ENCODE data around the gene GGT1. TPM values are rescaled to one million over a fixed set of nuclear protein-coding genes. Genes with fewer than 3 reads are reported as not detected.
A peak's percentile ranks its signal among the peaks of the same experiment; 100 is the strongest.
"Not testable (repeated sequence)": the region's sequence is repeated elsewhere in the genome, so short reads cannot be mapped to it uniquely, and the experiment has no call there.

GGT1 gene
- 1.1 TPM for total RNA-seq

DNA sequence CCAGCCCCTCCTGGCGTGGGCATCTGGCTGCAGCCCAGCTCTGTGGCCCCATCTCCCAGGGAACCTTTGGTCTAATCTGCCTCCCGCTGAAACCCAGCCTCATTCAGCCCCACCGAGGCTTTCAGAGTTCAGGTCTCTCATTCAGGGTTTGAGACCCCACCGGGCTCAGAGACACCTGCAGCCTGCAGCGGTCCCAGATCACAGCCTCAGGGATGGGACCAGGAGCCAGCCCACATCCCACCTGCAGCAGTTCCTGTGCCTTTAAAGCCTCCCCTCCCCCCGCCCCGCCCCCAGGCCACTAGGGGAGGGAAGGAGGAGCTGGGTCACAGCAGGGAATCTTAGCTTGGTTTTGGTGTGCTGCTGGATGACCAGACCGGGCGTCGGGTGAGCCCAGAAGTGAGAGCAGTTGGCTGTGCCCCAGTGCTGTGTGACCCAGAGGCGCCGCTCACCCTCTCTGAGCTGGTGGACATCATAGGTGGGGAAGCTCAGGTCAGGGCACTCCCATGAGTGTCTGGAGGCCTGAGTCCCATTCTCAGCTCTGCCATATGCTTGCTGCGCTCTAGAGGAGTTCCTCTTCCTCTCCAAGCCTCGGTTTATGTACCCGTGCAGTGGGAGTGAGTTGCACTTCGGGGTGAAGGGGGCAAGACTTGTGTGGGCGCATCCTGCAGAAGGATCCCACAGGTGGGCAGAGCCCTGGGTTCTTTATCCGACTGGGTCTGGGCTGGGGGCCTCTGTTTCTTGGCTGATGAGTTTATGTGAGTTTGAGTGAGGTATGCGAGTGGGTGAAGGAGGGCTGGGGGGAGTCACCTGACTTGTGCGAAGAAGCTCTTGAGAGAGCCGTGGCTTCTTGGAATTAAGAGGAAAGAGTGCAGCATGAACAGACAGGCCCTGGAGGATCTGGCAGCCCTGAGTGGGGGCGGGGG lies at the start of gene GGT1:
TSS of gene GGT1 (plus strand) at position 347 of the 923 bp plus-strand sequence. CDS start 7,889 bp downstream, outside the sequence.
- DNase-seq: not testable (repeated sequence)

DNA sequence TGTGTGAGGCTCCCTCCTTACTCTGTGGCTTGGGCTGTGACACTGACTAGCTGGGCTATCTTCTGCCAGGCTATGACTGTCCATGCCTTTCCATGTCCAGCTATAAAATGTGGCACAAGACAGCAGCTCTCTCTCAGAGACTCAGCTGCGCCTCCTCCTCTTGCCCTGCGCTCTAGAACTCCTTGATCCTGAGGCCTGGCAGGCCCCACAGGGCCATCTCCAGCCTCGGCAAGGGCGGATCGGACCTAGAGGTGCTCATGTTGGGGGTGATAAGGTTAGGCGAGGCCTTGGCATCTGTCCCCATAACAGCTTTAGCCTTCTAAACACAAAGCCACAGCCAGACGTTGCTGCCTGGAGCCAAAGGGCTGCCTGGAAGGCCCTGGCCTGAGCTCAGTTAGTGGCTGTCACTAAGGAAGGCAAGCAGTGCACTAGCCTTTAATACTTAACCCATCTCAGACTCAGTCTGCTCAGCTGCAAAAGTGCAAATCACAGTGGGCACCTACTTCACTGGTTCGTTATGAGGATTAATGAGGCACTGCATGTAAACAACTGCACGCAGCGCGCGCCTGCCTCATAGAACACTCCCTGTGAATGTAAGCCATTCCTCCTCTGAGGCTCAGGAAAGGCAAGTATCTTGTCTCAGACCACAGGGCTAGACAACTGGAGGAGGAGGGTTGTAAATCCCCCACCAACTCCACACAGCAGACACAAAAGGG lies 49.2 kb upstream of the GGT1 start:
- DNase-seq: no peak

DNA sequence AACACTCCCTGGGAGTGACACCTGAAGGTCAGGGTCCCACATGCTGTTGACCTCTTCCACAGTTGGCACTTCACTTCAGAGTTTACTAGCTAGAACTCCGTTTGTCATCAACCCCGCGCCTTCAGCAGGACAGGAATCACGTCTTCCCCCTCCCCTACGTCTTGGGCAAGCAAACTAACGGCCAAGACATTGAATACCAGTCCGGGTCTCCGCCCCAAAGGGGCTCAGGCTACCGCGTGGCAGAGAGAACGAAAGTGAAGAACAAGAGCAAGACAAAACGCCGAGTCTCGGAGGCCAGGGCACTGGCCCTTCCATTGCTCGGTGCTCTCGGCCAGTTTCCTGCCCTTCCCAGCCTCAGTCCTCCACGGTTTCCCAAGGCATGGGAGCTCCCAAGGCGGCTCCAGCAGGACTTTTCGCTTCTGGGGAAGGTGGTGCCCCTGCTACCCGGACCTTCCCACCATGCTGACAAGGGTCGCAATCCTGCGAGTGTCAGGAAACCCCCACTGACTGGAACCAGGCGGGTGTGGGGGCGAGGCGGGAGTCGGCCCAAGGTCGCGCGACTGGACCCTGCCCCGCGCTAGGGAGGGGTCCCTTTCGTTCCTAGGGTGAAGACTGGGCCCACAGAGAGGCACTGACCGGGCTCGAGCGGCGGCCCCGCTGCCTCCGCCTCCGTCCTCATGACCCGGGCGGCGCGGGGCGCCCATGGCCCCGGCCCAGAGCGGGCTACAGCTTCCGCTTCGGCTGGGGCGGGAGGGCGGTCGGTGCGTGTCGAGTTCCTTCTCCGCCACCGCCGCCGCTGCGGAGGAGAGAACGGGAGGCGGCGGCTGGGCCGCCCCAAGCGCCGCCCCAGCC lies 48.5 kb upstream of the GGT1 start, which contains the start of gene GUCD1:
TSS of gene GUCD1 (minus strand) at position 826 of the 852 bp plus-strand sequence. CDS start at position 679, 147 bp downstream.
- peak; percentile 34 for DNase-seq

DNA sequence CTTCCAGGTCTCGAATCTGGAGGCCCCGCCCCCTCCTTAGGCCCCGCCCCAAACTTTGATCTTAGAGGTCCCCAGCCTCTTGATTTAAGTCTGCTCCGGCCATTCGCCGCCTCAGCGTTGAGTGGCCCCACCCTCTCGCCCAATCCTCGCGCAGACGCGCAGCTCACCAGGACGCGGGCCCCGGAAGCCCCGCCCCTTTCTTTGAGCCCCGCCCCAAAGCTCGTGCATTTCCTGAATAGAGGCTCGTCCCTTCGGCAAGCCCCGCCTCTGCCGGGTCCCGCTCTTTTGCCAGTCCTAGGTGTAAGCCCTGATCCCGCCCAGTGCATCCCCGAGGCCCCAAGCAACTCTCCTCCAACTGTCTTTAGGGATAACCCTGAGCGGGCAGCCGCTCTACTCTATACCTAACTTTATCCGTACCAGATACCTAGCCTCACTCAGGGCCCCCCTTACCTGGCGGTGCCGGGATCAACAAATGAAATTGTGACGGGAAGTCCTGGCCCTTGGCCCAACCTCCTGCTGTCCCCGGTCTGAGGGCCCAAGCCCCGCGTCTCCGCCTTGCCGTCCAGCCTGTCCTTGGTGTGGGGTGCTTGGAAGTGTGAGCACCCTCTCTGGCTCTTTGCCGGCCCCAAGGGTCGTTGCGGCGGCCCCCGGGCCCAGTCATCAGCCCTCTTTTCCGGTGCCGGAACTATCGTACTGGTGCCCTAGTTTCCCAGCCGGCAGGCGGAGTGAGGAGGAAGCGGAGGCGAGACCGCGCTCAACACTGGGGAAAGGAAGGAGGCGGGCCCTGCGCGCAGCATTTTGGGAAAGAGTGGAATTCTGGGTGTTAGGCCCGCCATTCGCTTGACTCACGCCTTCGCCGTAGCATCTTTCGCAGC lies 47.6 kb upstream of the GGT1 start, which contains the start of gene SNRPD3:
TSS of gene SNRPD3 (plus strand) at position 835 of the 875 bp plus-strand sequence. CDS start 1,676 bp downstream, outside the sequence.
- DNase-seq: peak; percentile 100

DNA sequence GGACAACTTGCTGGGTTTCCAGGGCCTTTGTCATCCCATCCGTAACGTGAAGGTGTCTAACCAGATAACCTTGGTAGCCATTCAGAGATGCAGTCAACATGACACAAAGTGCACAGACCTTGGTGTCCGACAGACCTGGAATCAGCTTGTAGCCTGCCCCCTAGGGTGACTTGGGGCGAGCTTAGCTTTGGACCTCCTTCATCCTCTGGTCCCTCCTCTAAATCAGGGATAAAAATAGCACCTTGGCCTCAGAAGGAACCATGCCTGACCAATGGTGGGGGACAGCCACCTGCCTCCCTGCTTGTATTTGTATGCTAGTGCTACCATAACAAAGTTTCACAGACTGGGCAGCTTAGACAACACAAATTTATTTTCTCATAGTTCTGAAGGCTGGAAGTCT lies 43.5 kb upstream of the GGT1 start:
- no peak for DNase-seq

DNA sequence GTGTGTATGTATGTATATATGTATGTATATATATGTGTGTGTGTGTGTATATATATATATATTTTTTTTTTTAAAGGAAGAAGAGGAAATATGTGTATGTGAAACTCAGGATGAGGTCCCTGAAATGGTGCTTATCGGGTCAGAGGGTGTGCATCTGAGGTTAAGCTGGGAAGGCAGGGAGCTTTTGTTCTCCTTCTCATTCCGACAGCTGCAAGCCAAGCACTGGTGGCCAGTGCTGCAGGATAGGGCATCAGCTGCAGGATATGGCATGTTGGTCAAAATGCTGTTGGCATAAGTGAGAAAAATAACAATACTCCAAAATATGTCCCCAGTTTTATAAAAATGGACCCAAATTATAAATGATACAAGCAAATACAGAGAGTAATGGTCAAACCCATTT lies 39.7 kb upstream of the GGT1 start:
- no peak for DNase-seq

DNA sequence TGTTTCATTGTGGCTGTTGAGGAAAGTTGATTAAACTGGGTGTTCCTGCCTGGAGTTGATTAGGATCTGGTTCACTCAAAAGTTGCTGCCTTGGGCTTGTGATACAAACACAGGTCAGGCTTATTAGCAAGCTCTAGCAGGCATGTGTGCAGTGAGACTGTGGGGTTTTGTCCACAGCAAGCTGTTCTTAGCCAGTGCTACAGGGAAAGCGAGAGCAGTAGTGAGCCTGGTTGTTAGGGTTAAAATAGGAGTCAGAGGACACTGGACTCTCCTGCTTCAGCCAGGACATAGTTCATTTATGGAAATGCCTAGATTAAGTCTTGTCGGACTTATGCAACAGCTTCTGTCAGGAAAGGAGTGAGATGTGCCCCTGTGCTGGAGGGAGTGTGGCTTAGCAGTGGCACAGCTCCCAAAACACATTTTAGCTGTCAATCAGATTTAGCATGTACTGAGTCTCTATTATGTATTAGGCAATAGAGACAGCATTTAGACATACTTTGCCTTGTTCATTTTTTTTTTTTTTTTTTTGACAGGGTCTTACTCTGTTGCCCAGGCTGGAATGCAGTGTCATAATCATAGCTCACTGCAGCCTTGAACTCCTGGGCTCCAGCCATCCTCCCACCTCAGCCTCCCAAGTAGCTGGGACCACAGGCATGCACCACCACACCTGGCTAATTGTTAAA lies 38.5 kb upstream of the GGT1 start:
- DNase-seq: no peak

DNA sequence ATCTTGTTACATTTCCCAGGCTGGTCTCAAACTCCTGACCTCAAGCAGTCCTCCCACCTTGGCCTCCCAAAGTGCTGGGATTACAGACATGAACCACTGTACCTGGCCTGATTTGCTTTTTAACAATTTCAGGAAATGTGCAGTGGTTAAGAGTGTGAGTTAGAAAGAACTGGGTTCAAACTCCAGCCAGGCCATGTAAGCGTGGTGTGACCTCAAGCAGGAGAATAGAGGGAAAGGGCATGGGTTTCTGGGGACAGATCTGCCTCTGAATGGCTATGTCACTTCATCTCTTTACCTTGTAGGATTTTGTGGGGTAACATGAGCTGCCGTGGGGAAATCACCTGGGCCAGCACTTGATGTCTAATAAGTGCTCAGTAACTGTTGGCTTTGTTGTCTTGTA lies 37.9 kb upstream of the GGT1 start:
- no peak for DNase-seq

DNA sequence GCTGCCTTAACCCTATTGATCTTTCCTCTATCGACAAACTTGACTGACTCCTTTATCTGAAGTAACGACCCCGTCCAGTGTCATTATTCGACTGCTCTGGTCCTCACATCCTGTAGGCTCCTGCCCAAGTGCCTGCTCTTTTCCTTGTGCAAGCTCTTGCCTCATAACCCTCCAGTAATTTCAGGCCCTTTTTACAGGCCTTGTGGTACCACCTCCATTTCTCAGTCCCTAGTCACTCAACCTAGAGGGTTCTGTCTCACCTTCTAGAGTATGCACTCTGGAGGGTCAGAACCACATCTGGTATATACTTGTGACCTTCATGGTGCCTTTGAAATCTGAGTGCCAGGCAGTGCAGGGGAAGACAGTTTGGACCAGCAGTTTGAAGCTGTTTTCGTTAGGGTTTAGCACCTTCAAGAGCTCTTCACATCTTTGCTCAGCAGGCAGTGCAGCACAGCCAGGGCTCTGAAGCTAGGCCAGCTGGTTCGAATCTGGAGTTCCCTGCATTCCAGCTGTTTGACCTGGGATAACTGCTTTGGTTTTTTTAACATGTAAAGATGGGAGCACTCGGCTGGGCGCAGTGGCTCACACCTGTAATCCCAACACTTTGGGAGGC lies 36.0 kb upstream of the GGT1 start:
- DNase-seq: no peak

DNA sequence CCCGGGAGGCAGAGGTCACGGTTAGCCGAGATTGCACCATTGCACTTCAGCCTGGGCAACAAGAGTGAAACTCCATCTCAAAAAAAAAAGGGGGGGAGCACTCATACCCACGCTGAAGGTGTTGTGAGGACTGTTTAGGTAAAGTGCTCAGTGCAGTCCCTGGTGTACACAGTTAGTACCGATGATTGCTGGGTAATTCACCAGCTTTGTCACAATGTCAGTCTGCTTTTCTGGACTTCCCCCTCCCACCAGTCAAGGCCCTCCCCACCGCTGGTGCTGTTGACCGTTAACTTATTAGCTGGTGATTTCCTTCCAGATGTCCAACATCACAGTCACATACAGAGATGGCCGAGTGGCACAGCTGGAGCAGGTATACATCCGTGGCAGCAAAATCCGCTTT lies 35.3 kb upstream of the GGT1 start:
- no peak for DNase-seq

DNA sequence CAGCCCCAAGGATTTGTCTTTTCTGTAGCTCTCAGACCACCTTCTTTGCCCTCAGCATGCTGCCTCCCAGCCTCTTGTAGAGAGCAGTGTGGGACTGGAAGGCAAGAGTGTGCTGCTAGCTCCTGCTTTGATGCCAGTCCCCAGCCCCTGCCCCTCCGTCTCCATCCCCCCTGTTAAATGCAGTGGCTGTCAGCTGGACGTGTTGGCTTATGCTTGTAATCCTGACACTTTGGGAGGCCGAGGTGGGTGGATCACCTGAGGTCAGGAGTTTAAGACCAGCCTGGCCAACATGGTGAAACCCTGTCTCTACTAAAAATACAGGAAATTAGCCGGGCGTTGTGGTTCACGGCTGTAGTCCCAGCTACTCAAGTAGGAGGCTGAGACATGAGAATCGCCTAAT lies 31.7 kb upstream of the GGT1 start:
- no peak for DNase-seq

DNA sequence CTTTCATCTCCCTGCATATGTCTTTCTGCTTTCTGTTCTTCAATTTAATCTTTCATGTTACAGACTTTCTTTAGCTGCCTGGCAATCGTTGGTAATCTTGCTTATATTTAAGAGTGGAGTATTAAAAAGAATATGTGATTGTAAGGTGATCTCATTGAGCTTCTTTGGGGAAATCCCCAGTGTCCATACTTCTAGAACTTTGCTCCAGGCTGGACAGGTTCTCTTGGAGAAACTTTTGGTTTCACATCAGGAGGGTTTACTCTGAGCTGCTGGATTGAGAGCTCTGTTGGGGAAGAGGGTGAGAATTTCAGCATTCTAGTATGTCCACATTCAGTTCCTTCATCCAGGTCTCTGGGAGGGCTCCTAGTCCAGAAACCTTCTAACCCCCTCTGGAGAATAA lies 26.2 kb upstream of the GGT1 start:
- DNase-seq: no peak

DNA sequence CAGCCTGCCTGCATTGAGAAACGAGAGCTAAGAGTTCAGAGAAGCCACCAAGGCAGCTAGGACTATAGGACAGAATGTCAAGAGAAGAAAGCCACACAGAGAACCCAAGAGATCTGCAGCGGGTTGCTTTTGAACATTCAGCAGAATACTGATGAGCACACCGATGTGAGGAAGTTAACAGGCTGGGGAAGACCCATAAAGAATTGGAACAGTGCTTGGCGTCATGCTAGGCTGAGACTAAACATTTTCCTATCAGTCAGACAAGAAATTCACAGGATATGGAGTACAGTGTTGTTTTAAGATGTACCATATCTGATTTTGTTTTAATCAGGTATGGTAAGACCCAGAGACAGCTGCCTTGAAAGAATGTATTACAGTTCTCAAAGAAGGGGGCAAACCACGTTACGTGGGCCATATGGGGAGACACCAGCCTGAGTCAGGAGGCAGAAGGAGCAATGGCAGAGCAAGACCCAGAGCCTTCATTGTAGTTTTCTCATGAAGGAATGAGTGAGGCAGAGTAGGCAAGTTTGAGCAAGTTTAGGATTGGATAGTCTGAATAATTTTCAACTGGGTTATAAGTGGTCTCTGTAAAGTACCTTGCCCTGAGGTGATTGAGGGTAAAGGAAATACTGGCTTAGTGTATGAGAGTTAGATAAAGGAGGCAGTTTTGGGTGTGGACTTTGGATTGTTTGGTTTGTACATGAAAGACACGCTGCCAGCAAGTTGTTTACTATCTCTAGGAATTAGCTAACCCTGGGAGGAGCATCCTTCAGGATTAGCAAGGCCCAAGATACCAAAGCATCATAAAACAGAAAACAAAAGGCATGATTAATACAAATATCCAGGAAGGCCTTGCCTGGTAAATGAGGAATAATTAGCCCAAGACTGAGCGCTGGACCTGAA lies 24.4 kb upstream of the GGT1 start:
- DNase-seq: peak; percentile 51

DNA sequence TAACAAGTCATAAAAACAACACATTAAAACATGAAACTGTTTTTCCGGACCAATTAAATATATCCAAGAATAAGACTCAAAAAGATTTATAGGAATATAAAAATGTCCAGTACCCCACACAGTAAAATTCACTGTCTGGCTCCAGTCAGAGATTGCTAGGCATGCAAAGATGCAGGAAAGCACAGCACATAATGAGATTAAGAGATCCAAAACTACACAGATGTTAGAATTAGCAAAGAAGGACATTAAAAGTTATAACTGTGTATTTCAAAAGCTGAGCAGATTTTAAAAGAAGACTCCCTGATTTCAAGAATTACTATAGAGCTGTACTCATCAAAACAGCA lies 23.8 kb upstream of the GGT1 start:
- no peak for DNase-seq

DNA sequence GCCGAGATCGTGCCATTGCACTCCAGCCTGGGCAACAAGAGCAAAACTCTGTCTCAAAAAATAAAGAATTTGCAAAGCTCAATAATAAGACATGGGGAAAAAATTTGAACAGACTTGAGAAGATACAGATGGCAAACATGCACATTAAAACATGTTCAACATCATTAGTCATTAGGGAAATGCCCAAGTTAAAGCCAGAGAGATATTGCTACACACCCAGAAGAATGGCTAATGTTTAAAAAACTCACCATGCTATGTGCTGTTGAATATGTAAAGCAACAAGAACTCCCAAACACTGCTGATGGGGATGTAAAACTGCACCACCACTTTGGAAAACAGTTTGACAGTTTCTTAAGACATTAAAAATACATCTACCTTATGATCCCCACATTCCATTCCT lies 22.7 kb upstream of the GGT1 start:
- DNase-seq: no peak

DNA sequence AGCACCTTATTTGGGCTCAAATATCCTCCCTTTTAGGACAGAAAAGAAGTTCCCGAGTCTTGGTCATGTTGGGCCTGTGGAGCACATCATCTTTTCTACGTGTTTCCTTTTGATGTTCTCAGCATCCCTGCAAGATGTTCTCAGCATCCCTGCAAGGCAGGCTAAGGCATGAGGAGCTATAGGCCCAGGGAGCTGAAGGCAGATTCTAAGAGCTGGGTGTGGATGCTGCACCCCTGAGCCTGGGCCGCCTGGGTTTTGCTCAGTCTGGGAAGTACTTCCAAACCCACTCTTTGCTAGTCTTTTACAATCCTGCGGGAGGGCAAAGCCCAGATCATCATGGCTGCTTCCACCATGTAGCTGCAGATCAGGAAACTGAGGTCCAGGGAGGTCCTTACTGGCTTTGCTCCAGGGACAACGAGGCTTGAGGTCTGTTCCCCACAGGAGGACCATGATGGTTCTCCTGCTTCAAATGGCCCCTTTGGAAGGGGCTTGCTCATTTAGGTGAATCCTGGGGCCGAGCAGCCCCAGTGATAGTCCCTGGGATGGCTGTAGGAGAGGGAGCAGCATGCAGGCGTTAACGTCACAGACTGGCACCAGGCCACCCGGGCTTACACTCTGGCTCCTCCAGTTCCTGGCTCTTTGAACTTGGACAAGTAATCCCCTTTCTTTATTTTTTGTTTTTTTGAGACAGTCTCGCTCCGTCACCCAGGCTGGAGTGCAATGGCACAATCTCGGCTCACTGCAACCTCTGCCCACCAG lies 20.8 kb upstream of the GGT1 start:
- DNase-seq: no peak

DNA sequence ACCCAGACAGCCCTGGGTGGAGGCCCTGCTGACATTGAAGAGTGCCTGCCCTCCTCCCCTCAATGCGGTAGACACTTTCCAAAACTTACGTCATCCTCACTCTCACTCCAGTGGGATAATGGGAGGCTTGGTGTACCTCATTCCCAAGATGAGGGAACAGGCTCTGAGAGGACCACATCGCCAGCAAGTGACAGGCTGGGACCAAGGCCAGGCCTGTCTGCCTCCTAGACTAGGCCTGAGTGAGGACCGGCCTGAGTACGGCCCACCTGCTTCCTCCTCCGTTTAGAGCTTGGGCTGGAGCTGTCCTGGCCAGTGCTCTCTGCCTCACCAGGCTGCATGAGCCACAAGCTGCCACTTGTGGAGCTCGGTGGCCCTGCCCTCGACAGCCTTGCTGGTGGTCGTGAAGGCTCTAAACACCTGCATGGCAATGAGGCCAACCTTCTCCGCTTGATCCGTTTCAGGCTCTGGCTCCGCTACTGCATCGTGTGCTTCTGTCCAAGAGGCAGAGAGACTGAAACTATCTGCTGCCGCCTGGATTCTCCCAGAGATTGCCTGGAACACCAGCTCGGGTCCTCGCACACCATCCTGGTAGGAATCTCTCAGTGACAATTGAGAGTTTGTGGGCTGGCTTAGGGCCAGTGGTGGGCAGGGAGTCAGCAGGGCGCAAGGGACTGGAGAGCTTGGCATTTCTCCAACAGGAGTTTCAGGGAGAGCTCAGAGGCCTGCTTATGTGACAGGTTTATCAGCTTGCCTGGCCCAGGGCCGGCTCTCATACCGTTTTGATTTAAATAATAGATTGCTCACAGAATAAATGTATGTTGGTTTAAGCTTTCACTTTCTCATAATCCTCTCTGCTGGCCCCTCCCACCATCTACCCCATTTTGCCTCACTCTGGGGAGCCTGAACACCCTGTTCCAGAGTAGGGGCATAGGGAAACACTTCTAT lies 19.5 kb upstream of the GGT1 start:
- peak; percentile 49 for DNase-seq
